Adrenal gland (tissue), 12 donors: ENCODE results near the gene CDYL. TPM values are rescaled to one million over a fixed set of nuclear protein-coding genes. Genes with fewer than 3 reads are reported as not detected.
"Not testable (repeated sequence)": the region's sequence is repeated elsewhere in the genome, so short reads cannot be mapped to it uniquely, and the experiment has no call there.

Experiments
- DNase-seq, 7 donors: peaks; one replicate each; pipeline ENCODE4 v3.0.0-alpha.2; 2019 to 2020
- H3K27ac ChIP-seq, 5 donors: fragments of 200-600 bp; sonication (generic) in 4 of 5; 1 replicate in 3 of 5; 2 replicates in 2 of 5; pipeline versions ENCODE4 v1.5.1 to v1.8.0; 2016 to 2020; ENCODE audit warnings: mild to moderate bottlenecking in 1 of 5
- H3K27me3 ChIP-seq: fragments of 200-600 bp; 2 replicates; pipeline ENCODE4 v1.8.0; 2021
- H3K36me3 ChIP-seq, 2 donors: fragments of 200-600 bp; replicated peaks in 1 of 2; 1 replicate in 1 of 2; 2 replicates in 1 of 2; pipeline versions ENCODE4 v1.5.1 to v1.8.0; 2018 to 2022
- H3K4me1 ChIP-seq, 2 donors: fragments of 200-600 bp; replicated peaks in 1 of 2; 1 replicate in 1 of 2; 2 replicates in 1 of 2; pipeline versions ENCODE4 v1.5.1 to v1.8.0; 2018 to 2021
- H3K4me3 ChIP-seq, 4 donors: fragments of 200-600 bp; sonication (generic) in 3 of 4; one replicate each; pipeline ENCODE4 v1.5.1; 2016 to 2018
- H3K9me3 ChIP-seq, 3 donors: fragments of 200-600 bp; sonication (generic) in 1 of 3; replicated peaks in 1 of 3; 1 replicate in 2 of 3; 2 replicates in 1 of 3; pipeline versions ENCODE4 v1.5.1 to v1.8.0; 2016 to 2021
- POLR2A ChIP-seq, 2 donors: fragments of 450-650 bp; IDR thresholded peaks; one replicate each; pipeline ENCODE4 v1.6.1; 2017; ENCODE audit warnings: antibody characterized with exemption in 2 of 2, mild to moderate bottlenecking in 2 of 2, moderate library complexity in 1 of 2
- WGBS, 4 donors: extraction: QIAGEN DNeasy Blood & Tissue Kit in 2 of 4; methylation state at CpG; one replicate each; pipeline versions ENCODE4 v1.1.5 to v1.1.7; 2013 to 2017; 5-methylcytosine and 5-hydroxymethylcytosine counted together
- intact Hi-C, 2 donors: fragments of 100-400 bp; cut with DNase I; formaldehyde crosslinking; loops; one replicate each; pipeline versions ENCODE4 v1.14.1 to v1.15.0; 2022 to 2023
- polyA plus RNA-seq, 3 donors: library from polyadenylated mRNA; stranded (reverse); fragments of 200-250 nt in 2 of 3; fragments of 350-450 nt in 1 of 3; fragmentation: Illumina TruSeq in 1 of 3; extraction: RNeasy Lipid Tissue Mini Kit (QIAGEN cat#74804) in 1 of 3; gene quantifications; one replicate each; pipeline ENCODE4 v1.2.3, GENCODE V29; 2013 to 2014
- total RNA-seq, 9 donors: library from RNA; depleted of rRNA in 4 of 9; stranded (reverse); fragments of >200 nt in 4 of 9; fragments of 120-200 nt in 1 of 9; fragmentation: NEBNext Ultra II Directional in 1 of 9; extraction: Animal tissue kit (Norgen Biotek cat#: 25700) in 1 of 9; gene quantifications; one replicate each; pipeline versions ENCODE4 v1.1.0 to v1.2.4, GENCODE V29; 2013 to 2023
- TF ChIP-seq, protein P1 (sequence below), 6 experiments: fragments of 450-650 bp in 4 of 6; fragments of 200-600 bp in 2 of 6; sonication (generic) in 1 of 6; IDR thresholded peaks; 1 replicate in 5 of 6; 2 replicates in 1 of 6; pipeline versions ENCODE4 v1.5.1 to v1.8.0; 2016 to 2021; ENCODE audit warnings: antibody characterized with exemption in 6 of 6, mild to moderate bottlenecking in 2 of 6, moderate library complexity in 1 of 6
- donor health status: healthy with polysubstance abuse.
- donor health status: Bipolar disorder and iron deficiency.
- donor health status: DM: yes; HTN: yes; CAD: no.
- donor health status: DM: no; HTN: no; CAD: no.
- donor health status: DM: no; HTN: no; CAD: no.
- donor health status: DM: yes; HTN: yes; CAD: no.

The CDYL gene
- total and polyA plus RNA-seq, 12 donors, result 3.3 to 47.1 (median 24.8) TPM

DNA sequence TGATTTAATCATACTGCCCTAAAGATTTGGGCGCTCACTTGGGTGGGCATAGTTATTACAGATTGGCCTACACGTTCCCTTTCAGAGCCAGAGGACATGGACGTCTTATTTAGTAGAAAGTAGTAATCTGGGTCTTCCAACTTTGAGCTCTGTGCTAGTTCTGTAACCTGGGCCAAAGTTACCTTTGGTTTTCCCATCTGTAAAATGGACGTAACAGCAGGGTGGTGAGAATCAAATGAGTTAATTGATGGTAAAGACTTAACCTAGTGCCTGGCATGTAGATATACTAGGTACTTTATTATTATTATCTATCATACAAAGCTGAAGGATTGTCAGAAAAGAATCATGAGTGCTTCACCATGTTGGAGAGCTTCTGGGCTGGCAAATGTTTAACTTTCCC lies 74.8 kb downstream of the CDYL start:
- WGBS, 4 donors, result 93 to 97% (median 95%) methylated on average over 4 of the region's 4 CpGs
- intact Hi-C loops, result no loop called here
- Histone ChIP-seq H3K4me3 (no peak overlapping the region), H3K36me3 (no peaks in the 10 kb centered on the region), H3K4me1 (peaks cover 9 to 20% of the 10 kb centered on the region in 2 donors), H3K27me3 (no peaks in the 10 kb centered on the region), H3K9me3 (no peaks in the 10 kb centered on the region), H3K27ac (no peak overlapping the region)
- no peak for TF ChIP-seq POLR2A (IDR thresholded peaks at IDR 0.05)
- TF ChIP-seq, protein P1, sequence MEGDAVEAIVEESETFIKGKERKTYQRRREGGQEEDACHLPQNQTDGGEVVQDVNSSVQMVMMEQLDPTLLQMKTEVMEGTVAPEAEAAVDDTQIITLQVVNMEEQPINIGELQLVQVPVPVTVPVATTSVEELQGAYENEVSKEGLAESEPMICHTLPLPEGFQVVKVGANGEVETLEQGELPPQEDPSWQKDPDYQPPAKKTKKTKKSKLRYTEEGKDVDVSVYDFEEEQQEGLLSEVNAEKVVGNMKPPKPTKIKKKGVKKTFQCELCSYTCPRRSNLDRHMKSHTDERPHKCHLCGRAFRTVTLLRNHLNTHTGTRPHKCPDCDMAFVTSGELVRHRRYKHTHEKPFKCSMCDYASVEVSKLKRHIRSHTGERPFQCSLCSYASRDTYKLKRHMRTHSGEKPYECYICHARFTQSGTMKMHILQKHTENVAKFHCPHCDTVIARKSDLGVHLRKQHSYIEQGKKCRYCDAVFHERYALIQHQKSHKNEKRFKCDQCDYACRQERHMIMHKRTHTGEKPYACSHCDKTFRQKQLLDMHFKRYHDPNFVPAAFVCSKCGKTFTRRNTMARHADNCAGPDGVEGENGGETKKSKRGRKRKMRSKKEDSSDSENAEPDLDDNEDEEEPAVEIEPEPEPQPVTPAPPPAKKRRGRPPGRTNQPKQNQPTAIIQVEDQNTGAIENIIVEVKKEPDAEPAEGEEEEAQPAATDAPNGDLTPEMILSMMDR (IDR thresholded peaks at IDR 0.05), result no peak
- DNase-seq, result no peak

- H3K27ac ChIP-seq, H3K36me3 ChIP-seq, H3K9me3 ChIP-seq, H3K27me3 ChIP-seq, DNase-seq, intact Hi-C loops, H3K4me3 ChIP-seq: not testable (repeated sequence)
- peaks cover 9 to 20% of the 10 kb centered on the region in 2 donors for H3K4me1 ChIP-seq
- WGBS, 4 donors, result 75 to 86% (median 84%) methylated on average over 1 of the region's 1 CpG
These were observed 76.0 kb downstream of the CDYL start for GRCh38 chr6:4852186-4852585.

DNA sequence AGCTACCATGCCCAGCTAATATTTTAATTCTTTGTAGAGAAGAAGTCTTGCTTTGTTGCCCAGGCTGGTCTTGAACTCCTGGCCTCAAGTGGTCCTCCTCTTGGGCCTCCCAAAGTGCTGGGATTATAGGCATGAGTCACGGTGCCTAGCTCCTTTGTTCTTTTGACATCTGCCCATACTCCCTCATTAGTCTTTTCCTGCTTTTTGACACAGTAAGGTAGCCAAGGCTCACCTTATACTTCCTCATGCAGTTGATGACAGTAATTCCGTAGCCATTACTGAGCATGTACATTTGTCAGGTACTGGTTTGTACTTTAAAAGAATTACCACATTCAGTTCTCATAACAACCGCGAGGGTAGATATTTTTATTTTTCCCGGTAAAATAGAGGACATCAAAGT lies 76.7 kb downstream of the CDYL start:
- Histone ChIP-seq H3K27ac (no peak overlapping the region), H3K9me3 (no peaks in the 10 kb centered on the region), H3K36me3 (no peaks in the 10 kb centered on the region), H3K4me1 (peaks cover 9 to 22% of the 10 kb centered on the region in 2 donors), H3K4me3 (no peak overlapping the region), H3K27me3 (no peaks in the 10 kb centered on the region)
- intact Hi-C loops, result no loop called here
- no peak for TF ChIP-seq POLR2A (IDR thresholded peaks at IDR 0.05)
- TF ChIP-seq, protein P1 (IDR thresholded peaks at IDR 0.05), result no peak
- DNase-seq, result no peak
- 87 to 94% (median 92%) methylated on average over 5 of the region's 5 CpGs for WGBS, 4 donors

DNA sequence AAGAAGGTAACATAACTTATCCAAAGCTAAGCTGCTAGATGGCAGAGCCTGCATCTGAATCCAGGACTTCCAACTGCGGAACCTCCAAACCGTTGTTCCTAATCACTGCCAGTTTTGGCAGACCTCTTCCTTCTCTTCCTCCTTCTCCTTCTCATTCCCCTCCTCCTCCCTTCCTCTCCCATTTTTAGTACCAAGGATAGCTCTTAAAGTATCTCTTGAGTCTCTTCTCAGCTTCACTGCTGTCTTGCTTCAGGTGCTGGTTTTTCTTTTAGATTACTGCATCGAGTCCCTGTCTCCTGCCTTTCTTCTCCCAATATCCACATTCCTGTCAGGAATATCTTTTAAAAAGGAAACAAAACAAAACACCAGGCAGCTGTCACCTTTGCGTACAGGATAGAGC lies 77.1 kb downstream of the CDYL start:
- WGBS, 4 donors, result 74 to 87% (median 81%) methylated on average over 4 of the region's 4 CpGs
- Histone ChIP-seq H3K4me1 (peaks cover 8 to 23% of the 10 kb centered on the region in 2 donors), H3K27me3 (no peaks in the 10 kb centered on the region), H3K9me3 (no peaks in the 10 kb centered on the region), H3K36me3 (no peaks in the 10 kb centered on the region), H3K27ac (no peak overlapping the region), H3K4me3 (no peak overlapping the region)
- intact Hi-C loops, result no loop called here
- no peak for TF ChIP-seq POLR2A (IDR thresholded peaks at IDR 0.05)
- TF ChIP-seq, protein P1 (IDR thresholded peaks at IDR 0.05), result no peak
- DNase-seq, result no peak

GRCh38 chr6:4853782-4854511 lies 77.7 kb downstream of the CDYL start:
- Histone ChIP-seq H3K27ac (no peak overlapping the region), H3K4me1 (peaks cover 7 to 24% of the 10 kb centered on the region in 2 donors), H3K4me3 (no peak overlapping the region), H3K27me3 (no peaks in the 10 kb centered on the region), H3K9me3 (no peaks in the 10 kb centered on the region), H3K36me3 (no peaks in the 10 kb centered on the region)
- WGBS, 4 donors, result 66 to 78% (median 73%) methylated on average over 16 of the region's 16 CpGs
- intact Hi-C loops, result no loop called here
- DNase-seq, result peak in 5 of 7 donors; percentile 23 to 50 (median 48)
- TF ChIP-seq, protein P1 (IDR thresholded peaks at IDR 0.05), result no peak
- no peak for TF ChIP-seq POLR2A (IDR thresholded peaks at IDR 0.05)
